Upper lobe of left lung (tissue), 4 donors: ENCODE results near the gene SORBS2.

Source experiments
- CTCF ChIP-seq, 6 experiments: fragments of 450-650 bp in 4 of 6; fragments of 200-600 bp in 2 of 6; sonication (generic) in 2 of 6; IDR thresholded peaks; one replicate each; pipeline ENCODE4 v1.5.1; 2016 to 2019; ENCODE audit warnings: antibody characterized with exemption in 6 of 6
- EP300 ChIP-seq, 4 donors: sonication (generic); formaldehyde crosslinking; IDR thresholded peaks; one replicate each; pipeline ENCODE4 v1.5.1; 2017; ENCODE audit warnings: antibody characterized with exemption in 4 of 4, control low read depth in 2 of 4
- POLR2AphosphoS5 ChIP-seq, 2 donors: sonication (generic); formaldehyde crosslinking; IDR thresholded peaks; one replicate each; pipeline ENCODE4 v1.5.1; 2017; ENCODE audit warnings: antibody characterized with exemption in 2 of 2

GRCh38 chr4:185666156-185666555, 145.8 kb downstream of the SORBS2 start:
- TF ChIP-seq CTCF (IDR thresholded peaks at IDR 0.05) (no peak), POLR2AphosphoS5 (IDR thresholded peaks at IDR 0.05) (no peak), EP300 (IDR thresholded peaks at IDR 0.05) (no peak)
